ENCODE results near the gene HAP1. TPM values are rescaled to one million over a fixed set of nuclear protein-coding genes. Genes with fewer than 3 reads are reported as not detected.

Gene HAP1
- total RNA-seq, 1 experiment from 2014 or later = 11.6 TPM

GRCh38 chr17:41684035-41684434 is 50.4 kb downstream of the HAP1 start:
- H3K4me3 ChIP-seq (ENCODE audit: low read depth in 2 of 2, low read length in 2 of 2) = no peak overlapping the region
- H3K27ac ChIP-seq (ENCODE audit: low read length) = no peak overlapping the region
- H3K4me1 ChIP-seq (ENCODE audit: control insufficient read depth, insufficient read depth, low read length) = peaks cover 7% of the 10 kb centered on the region
- no TSS peak for BruUV-seq (replicated peaks)
- intact Hi-C loops (cut with micrococcal nuclease; ENCODE audit: unreplicated experiment) (no loop called here), in situ Hi-C loops (cut with HindIII; ENCODE audit: low pct_unique_long_range_greater_than_20kb, low sequenced_read_pairs) (no loop called here)
- no peaks in the 10 kb centered on the region; the same call in 1 of the 2 replicates for H3K9me3 ChIP-seq (ENCODE audit: control insufficient read depth, insufficient read depth, low read depth, low read length)
- no peaks in the 10 kb centered on the region for H3K36me3 ChIP-seq (ENCODE audit: control insufficient read depth, insufficient read depth, low read length)
- no peak for TF ChIP-seq REST (IDR thresholded peaks at IDR 0.05; ENCODE audit: insufficient read depth in 1 of 2, low read depth in 2 of 2, low read length in 1 of 2)
- no peak for TF ChIP-seq SIN3A (IDR thresholded peaks at IDR 0.05; ENCODE audit: borderline replicate concordance, insufficient read depth, low read depth, low read length)
- no peak for TF ChIP-seq CTCF (IDR thresholded peaks at IDR 0.05)
- TF ChIP-seq POLR2AphosphoS5 (IDR thresholded peaks at IDR 0.05; ENCODE audit: low read depth, low read length) = no peak
- TF ChIP-seq TCF7L2 (IDR thresholded peaks at IDR 0.05; ENCODE audit: low read depth, low read length) = no peak
- CTCF ChIA-PET = no interaction called here
- no peaks in the 10 kb centered on the region for H3K27me3 ChIP-seq (ENCODE audit: control insufficient read depth, insufficient read depth, low read length)
- POLR2A ChIA-PET = no interaction called here
- no peak for DNase-seq (ENCODE audit: low read depth, low spot score)
- no peak for ATAC-seq

- no peaks in the 10 kb centered on the region; the same call in 1 of the 2 replicates for H3K9me3 ChIP-seq (ENCODE audit: control insufficient read depth, insufficient read depth, low read depth, low read length)
- no peaks in the 10 kb centered on the region for H3K27me3 ChIP-seq (ENCODE audit: control insufficient read depth, insufficient read depth, low read length)
- intact Hi-C loops (cut with micrococcal nuclease; ENCODE audit: unreplicated experiment) (no loop called here), in situ Hi-C loops (cut with HindIII; ENCODE audit: low pct_unique_long_range_greater_than_20kb, low sequenced_read_pairs) (no loop called here)
- no peak overlapping the region for H3K4me3 ChIP-seq (ENCODE audit: low read depth in 2 of 2, low read length in 2 of 2)
- H3K27ac ChIP-seq (ENCODE audit: low read length) = no peak overlapping the region
- ChIA-PET CTCF (no interaction called here), POLR2A (no interaction called here)
- no TSS peak for BruUV-seq (replicated peaks)
- H3K4me1 ChIP-seq (ENCODE audit: control insufficient read depth, insufficient read depth, low read length) = peaks cover 12% of the 10 kb centered on the region
- TF ChIP-seq TCF7L2 (IDR thresholded peaks at IDR 0.05; ENCODE audit: low read depth, low read length) (no peak), SIN3A (IDR thresholded peaks at IDR 0.05; ENCODE audit: borderline replicate concordance, insufficient read depth, low read depth, low read length) (no peak), POLR2AphosphoS5 (IDR thresholded peaks at IDR 0.05; ENCODE audit: low read depth, low read length) (no peak)
- H3K36me3 ChIP-seq (ENCODE audit: control insufficient read depth, insufficient read depth, low read length) = no peaks in the 10 kb centered on the region
- DNase-seq (ENCODE audit: low read depth, low spot score) (no peak), ATAC-seq (no peak)
Measured at GRCh38 chr17:41683441-41684007, 50.9 kb downstream of the HAP1 start.

GRCh38 chr17:41682631-41683030 is 51.8 kb downstream of the HAP1 start:
- no peak for ATAC-seq
- BruUV-seq (replicated peaks) = no TSS peak
- H3K27me3 ChIP-seq (ENCODE audit: control insufficient read depth, insufficient read depth, low read length) = no peaks in the 10 kb centered on the region
- TF ChIP-seq CTCF (IDR thresholded peaks at IDR 0.05) = no peak
- no peak overlapping the region for H3K27ac ChIP-seq (ENCODE audit: low read length)
- no peaks in the 10 kb centered on the region for H3K36me3 ChIP-seq (ENCODE audit: control insufficient read depth, insufficient read depth, low read length)
- in situ Hi-C loops (cut with HindIII; ENCODE audit: low pct_unique_long_range_greater_than_20kb, low sequenced_read_pairs) (no loop called here), intact Hi-C loops (cut with micrococcal nuclease; ENCODE audit: unreplicated experiment) (no loop called here)
- DNase-seq (ENCODE audit: low read depth, low spot score) = no peak
- POLR2A ChIA-PET = no interaction called here
- no peaks in the 10 kb centered on the region; the same call in 1 of the 2 replicates for H3K9me3 ChIP-seq (ENCODE audit: control insufficient read depth, insufficient read depth, low read depth, low read length)
- peaks cover 6% of the 10 kb centered on the region for H3K4me1 ChIP-seq (ENCODE audit: control insufficient read depth, insufficient read depth, low read length)
- CTCF ChIA-PET = no interaction called here
- no peak overlapping the region for H3K4me3 ChIP-seq (ENCODE audit: low read depth in 2 of 2, low read length in 2 of 2)

Data from Panc1 (cell line).